ENCODE results near the gene HOXB2.

Gene HOXB2

DNA sequence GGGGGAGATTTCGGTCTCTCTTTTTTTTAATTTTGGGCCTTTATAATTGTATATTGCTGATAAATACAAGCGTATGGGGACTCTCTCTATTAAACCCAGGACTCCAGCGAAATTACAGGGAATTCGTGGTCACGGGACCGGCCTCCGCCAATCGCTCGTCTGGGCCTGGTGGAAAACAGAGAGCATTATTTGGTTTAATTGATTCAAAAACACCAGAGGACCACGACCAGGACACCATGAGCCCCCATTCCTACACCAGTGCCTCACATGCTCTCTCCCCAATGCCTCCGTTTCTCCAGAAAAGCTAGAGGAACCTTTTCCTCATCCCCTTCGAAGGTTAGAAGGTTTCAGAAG is at the start of gene HOXB2:
Gene HOXB2, minus strand, starts transcription at position 88 of the 354 bp plus-strand sequence. CDS start 198 bp downstream, outside the sequence.
- DNase-seq (ENCODE audit: low read depth in 2 of 2), result no peak

GRCh38 chr17:48593840-48594537 is 49.1 kb upstream of the HOXB2 start:
- peak; percentile 54 to 76 for DNase-seq (ENCODE audit: low read depth in 2 of 2)

GRCh38 chr17:48593126-48593829 is 48.4 kb upstream of the HOXB2 start, which contains the start of gene HOXB5:
TSS of gene HOXB5 (minus strand) at chr17:48593779. CDS start at chr17:48593682, 97 bp downstream.
- no peak for DNase-seq (ENCODE audit: low read depth in 2 of 2)

- no peak for DNase-seq (ENCODE audit: low read depth in 2 of 2)
Observed at GRCh38 chr17:48592577-48592976, 47.7 kb upstream of the HOXB2 start.

DNA sequence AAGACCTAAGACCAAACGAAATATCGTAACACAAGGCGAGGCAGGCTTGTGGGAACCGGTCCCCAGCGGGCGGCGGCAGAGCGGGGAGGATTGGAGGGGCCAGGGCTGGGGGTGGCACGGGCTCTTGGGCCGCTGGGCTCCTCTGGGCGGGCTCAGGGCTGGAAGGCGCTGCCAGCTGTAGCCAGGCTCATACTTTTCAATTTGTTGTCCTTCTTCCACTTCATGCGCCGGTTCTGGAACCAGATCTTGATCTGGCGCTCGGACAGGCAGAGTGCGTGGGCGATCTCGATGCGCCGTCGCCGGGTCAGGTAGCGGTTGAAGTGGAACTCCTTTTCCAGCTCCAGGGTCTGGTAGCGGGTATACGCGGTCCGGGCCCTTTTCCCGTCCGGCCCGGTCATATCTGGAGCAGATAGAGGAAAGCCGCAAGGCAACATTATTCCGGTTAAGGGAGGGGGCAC is 47.2 kb upstream of the HOXB2 start:
- no peak for DNase-seq (ENCODE audit: low read depth in 2 of 2)

DNA sequence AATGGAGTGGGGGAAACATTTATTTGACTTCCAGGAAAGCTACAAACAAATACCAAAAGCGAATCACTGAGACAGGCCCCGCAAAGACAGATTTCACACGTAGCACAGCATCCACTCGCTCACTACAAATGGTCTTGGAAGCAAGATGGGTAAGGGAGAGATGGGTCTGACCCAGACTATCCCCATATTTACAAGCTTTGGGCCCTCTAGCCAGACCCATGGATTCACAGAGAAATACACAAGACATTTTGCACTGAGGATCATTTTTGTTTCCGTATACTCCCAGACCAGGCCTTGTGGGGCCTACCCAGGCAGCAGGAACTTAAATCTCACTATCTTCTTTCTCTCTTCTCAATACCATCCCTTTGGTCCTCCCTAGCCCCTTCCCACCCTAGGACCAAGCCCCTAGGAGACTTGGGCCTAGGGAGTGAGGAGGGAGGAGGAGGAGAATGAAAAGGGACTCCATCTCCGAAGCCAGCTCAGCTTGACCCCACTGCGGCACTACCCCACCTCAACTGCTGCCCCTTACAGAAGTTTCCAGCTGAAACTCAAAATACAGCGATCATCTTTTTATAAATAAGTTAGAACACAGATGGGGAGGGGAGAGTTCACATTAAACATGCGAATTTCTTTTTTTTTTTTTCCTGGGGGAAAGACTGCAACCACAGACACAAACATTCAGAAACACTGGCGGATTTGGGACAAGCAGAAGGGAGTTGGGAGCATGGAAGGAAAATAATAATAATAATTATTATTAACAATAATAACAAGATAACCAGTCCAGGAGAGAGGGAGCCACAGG is 46.5 kb upstream of the HOXB2 start:
- no peak for DNase-seq (ENCODE audit: low read depth in 2 of 2)

DNA sequence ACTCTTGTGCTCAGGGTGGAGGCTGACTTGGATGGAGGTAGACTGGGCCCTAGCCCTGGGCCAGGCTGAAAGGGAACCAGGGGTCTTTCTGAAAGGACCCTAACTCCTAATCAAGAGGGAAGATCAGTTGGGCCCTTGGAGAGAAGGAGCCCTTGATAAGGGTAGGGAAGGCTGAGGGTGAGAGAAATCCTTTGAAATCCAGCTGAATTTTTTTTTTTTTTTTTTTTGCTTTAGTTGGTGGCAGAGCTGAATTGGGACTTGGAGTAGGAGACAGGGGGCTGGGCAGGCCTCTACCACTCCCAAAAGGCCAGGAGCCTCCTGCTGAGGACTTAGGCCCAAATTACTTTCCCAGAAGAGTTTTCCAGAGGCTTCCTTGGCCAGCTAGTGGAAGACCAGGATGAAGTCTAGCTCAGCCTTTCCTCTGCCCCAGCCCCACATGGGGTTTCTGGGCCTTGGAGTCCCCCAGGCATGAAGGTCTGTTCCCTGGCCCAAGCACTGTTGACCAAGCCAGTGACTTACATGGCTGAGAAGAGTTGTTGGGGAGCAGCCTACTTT is 45.8 kb upstream of the HOXB2 start:
- DNase-seq (ENCODE audit: low read depth in 2 of 2), result no peak

DNA sequence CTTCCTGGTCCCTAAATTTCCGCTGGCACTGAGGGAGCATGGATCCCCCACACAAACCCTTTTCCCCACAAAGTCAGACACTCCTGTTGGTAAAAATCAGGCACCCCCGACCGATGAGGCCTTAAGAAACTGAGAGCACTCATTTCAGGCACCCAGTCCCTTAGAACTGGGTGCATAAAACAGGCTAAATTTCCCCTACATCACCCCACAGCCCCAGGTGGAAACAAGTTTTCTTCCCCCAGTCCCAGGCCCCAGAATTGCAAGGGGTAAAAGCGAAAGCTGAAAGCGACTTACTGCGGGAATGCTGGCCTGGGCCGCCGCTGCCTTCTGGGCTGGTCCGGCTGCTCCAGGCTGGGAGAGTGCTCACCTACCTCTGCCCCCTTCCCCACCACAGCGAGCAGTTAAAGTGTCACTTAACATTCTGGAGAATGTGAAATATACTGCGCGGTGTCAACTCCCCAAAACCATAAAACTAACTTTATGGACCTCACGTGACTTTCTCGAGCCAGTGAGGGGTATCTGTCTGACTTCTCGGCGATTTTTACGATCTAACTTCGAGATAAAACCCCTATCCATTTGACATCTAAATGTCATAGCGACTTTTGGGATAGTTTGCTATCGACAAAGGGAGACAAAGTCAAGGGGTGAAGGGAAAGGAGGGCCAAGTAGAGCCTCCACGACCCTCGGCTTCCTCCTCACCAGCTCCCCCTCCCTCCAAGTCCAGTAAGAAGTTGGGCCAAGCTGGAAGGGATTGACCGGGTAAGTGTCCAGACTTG is 45.1 kb upstream of the HOXB2 start, which contains the start of gene HOXB3:
Gene HOXB3, minus strand, starts transcription at position 411 of the 776 bp plus-strand sequence. CDS start 37,767 bp downstream, outside the sequence.
- no peak for DNase-seq (ENCODE audit: low read depth in 2 of 2)

DNA sequence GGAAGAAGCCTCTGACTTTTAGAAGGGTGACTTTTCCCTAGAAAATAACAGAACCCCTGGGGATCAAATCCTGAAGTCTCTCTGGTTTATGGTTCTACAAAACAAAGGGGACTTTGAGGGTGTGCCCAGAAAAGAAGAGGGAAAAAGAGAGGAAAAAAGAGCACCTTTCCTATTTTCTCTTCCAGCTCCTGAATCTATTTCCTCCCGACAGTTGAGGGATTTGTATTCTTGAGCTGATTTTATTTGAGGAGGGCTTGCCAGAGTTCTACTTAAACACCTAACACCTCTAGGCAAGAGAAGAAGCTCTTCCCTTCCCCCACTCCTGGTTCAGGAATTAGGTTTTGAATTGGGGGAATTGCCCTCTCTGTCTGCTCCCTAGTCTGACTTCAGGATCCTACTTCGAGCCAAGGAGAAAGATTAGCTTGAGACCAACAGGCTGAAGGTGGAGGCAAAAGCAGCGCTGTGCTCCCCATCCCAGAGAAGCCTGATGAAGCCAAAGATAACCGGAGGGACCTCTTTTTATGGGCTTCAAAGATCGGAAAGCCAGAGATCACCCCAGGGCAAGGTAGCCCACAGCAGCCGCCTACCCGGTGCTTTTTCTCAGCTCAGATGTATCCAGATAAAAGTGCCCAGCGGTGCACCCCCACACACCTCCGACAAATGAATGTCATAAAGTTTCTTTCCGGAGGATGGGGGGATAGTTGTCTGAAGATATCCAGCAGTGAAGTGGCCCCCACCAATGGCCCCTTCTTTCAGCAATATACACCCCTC is 44.3 kb upstream of the HOXB2 start:
- DNase-seq (ENCODE audit: low read depth in 2 of 2), result no peak

DNA sequence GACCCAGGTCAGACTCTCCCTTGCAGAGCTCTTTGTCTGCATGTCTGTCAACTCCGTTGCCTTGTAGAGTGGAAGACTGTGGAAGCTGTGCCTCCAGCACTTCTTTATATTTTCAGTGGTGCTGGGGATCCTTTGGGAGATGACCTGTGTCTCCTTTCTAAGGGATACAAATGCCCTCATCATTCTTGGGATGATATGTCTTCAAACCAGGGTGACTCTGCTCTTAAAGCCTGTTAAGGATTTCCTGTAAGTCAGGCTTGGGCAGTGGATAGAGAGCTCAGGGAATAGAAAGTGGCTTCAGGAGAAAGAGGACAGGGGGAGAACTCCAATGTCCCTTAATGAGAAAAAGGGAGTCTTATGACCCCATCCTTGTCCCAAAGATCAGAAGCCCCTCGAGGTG is 43.6 kb upstream of the HOXB2 start:
- DNase-seq (ENCODE audit: low read depth in 2 of 2), result no peak

- DNase-seq (ENCODE audit: low read depth in 2 of 2), result no peak
Observed at GRCh38 chr17:48588074-48588415, 43.1 kb upstream of the HOXB2 start.

DNA sequence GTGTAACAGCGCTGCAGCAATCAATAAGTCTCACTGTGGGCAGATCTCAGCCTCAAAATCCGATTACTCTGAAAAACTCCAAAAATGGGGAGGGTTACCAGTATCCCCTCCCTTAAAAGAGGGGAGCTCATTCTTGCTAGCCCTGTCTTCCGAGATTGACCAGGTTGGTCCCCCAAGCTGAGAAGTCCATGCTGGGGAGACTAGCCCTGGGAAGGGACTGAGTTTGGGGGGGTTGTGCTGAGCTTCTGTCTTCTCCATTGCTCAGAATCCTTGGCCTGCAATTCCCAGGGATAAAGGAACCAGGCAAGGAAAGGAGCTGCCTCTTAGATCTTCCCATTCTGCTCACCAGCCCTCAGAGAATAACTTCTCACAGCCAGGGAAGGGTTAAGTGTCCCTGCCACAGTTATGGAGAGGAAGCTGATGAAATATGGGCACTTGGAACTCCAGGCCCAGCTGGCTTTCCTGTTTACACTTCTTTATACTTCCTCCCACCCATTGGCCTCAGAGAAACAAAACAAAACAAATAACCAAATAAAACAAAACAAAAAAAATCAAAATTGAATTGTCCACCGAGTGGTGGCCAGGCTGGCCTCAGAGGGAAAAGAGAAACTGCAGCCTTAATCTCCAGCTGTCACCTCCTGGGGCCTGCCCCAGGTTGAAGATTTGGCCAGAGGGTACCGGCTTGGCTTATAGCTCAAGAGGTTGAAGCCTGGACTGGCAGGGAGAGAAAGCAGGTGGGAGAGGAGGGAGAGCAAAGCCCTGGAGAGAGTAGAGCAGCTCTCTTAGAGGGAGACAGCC is 42.6 kb upstream of the HOXB2 start:
- DNase-seq (ENCODE audit: low read depth in 2 of 2), result no peak

DNA sequence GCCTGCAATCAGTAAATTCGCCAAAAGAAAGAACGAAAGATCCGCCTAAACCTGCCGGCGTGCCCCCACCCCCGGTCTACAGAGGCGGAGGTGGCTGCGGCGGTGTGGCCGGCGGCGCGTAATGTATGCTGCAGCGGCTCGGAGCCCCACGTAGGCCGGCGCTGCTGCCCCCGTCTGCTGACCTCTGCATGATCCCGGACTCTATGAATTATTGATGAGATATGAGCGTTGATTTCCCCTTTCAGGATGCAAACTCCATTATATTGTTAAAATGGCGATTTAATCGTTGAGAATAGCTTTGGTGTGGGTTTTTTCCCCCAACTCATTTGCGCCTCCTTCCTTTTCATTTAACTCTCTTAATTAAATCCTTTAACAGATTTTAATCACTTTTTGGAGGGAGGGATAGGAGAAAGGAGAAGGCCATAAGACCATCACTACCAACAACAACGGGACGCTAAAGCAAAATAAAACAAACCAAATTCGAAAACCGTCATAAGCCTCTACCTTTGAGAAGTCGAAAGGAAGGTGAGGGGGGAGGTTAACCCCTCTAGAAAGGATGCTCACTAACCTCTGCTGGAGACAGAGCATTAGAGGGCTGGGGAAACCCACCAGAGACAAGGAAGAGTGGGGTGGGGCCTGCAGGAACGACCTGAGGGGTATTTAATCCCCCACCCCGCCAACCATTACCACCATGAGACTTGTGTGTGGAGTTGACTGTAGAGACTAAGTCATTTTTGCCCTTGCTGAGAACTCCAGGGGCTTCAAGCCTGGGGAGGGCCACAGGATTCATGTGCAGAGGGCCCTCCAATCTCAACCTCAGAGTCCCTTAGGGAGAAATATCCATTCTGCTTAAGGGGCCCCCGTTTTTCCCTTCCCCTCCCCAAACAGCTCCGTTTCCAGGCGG is 41.7 kb upstream of the HOXB2 start:
- no peak for DNase-seq (ENCODE audit: low read depth in 2 of 2)

DNA sequence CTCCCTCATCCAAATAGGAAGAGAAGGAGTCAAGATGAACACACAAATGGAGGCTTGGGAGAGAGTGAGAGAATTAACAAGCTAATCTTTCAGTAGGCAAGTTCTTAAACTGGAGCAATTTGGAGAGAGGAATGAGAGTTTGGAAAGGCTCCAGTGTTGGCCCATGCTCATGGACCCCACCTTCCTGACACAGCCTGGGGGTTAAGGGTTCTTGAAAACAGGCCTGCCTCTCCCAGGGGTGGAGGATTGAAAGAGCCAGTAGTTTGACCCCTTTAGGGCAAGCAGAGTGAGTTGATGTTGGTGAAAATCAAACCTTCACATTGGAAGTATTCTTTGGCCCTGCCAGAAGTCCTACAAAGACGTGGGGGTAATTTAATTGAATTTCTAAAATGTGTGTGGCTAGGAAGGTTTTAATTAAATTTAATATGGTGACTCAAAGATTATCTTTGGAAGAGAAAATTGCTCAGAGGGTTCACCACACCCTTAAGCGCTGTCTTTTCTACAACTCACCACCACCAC is 39.4 kb upstream of the HOXB2 start:
- no peak for DNase-seq (ENCODE audit: low read depth in 2 of 2)

DNA sequence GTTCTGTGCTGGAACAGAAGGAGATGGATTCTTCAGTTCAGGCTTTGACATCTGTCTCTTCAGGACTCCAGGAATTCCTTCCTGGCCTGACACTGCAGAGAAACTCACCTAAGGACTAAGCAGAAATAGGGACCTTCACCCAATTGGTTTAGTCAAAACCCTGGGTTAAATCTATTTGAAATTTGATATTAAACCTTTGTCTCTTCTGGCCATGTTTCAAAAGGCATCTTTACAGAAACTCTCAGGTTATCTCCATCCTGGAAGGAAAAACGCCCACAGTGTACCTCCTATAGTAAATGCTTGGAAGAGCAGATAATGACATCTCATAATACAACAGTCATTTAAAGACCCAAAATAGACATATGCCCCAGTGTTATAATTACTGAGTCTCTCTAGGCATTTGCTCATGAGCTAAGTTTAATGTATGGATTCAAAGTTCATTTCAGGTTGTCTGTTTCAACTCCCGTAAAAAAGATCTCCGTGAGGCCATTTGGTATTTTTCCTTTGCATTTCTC is 38.9 kb upstream of the HOXB2 start:
- no peak for DNase-seq (ENCODE audit: low read depth in 2 of 2)

- DNase-seq (ENCODE audit: low read depth in 2 of 2), result no peak
Observed at GRCh38 chr17:48582750-48583069, 37.8 kb upstream of the HOXB2 start.

- DNase-seq (ENCODE audit: low read depth in 2 of 2), result no peak
Observed at GRCh38 chr17:48579760-48580554, 35.0 kb upstream of the HOXB2 start.

- DNase-seq (ENCODE audit: low read depth in 2 of 2), result no peak
Observed at GRCh38 chr17:48579471-48579759, 34.5 kb upstream of the HOXB2 start.
